ENCODE measurements around the gene SLC25A33. TPM values are rescaled to one million over a fixed set of nuclear protein-coding genes. Genes with fewer than 3 reads are reported as not detected.

The SLC25A33 gene
- polyA plus RNA-seq, 2 of the 4 experiments (the other 2 are of a cell fraction): 3.1 to 4.9 TPM

DNA sequence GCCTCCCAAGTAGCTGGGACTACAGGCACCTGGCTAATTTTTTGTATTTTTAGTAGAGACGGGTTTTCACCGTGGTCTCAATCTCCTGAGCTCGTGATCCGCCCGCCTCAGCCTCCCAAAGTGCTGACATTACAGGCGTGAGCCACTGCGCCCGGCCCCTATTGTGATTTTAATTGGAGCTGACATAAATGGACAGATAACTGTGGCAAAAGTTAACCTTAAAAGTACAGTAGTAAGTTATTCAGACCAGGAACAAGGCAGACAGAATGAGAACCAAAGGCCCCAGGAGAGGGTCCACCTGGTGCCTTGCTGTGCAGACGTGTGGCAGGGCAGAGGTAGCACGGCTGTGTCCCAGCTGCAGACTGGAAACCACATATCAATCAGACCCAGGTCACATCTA, 60.5 kb downstream of the SLC25A33 start (continued):
- TF ChIP-seq NPAS2 (CRISPR knock-in tag; IDR thresholded peaks at IDR 0.05; ENCODE audit: borderline replicate concordance) (no peak), RNF2 (IDR thresholded peaks at IDR 0.05; ENCODE audit: borderline replicate concordance, low read depth) (no peak), HEYL (CRISPR knock-in tag; IDR thresholded peaks at IDR 0.05) (no peak), RARB (CRISPR knock-in tag; IDR thresholded peaks at IDR 0.05) (no peak), SREBF2 (IDR thresholded peaks at IDR 0.05) (no peak), POLR2A (IDR thresholded peaks at IDR 0.05; ENCODE audit: low read length) (no peak)

DNA sequence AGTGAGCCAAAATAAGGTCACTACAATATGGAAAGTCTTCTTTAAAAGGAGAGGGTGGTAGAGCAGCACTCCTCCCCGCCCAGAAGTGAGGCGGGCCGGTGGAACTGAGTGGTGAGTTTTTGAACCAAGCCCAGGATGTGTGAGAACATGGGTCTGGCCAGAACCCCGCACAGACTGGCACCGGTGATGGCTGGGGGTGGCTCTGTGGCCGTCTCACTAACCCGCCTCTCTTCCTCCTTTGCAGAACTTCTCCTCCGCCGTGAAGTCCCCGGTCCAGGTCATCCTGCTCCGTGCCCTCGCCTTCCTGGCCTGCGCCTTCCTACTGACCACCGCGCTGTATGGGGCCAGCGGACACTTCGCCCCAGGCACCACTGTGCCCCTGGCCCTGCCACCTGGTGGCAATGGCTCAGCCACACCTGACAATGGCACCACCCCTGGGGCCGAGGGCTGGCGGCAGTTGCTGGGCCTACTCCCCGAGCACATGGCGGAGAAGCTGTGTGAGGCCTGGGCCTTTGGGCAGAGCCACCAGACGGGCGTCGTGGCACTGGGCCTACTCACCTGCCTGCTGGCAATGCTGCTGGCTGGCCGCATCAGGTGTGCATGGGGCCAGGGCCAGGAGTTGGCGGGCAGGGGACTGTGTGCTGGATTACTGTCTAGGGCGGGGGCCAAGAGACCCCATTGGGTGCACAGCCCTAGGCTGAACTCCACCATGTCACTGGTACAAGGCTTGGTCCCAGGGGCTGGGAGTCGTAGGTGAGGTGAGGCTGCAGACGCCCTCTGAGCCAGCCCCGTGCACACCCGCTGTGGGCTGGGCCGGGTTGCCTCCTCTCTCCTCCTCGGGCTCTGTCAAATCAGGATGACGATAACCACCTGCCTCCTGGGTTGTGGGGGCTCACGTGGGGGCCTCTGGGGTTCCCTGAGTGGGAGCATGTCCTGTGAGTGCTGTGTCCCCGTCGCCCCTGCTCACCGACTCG, 61.9 kb downstream of the SLC25A33 start:
- Histone ChIP-seq H3K4me1 (no peaks in the 10 kb centered on the region), H3K27ac (no peak overlapping the region), H3K4me3 (no peak overlapping the region), H3K4me2 (no peak overlapping the region), H3K9me3 (no peaks in the 10 kb centered on the region)
- CTCF ChIA-PET: no interaction called here
- no peak for DNase-seq (ENCODE audit: low read depth in 1 of 2, low spot score in 1 of 2)
- ATAC-seq: no peak
- POLR2A ChIA-PET: no interaction called here
- no peak for FAIRE-seq
- no peak for TF ChIP-seq SMC3 (IDR thresholded peaks at IDR 0.05)
- no peak for TF ChIP-seq TP53 (CRISPR knock-in tag; IDR thresholded peaks at IDR 0.05)
- TF ChIP-seq FOSL2 (IDR thresholded peaks at IDR 0.05): no peak
- TF ChIP-seq FOSL2 (CRISPR knock-in tag; IDR thresholded peaks at IDR 0.05): no peak
- TF ChIP-seq BCL3 (IDR thresholded peaks at IDR 0.05): no peak
- no peak for TF ChIP-seq POLR2AphosphoS2 (conservative IDR thresholded peaks at IDR 0.05; ENCODE audit: low read length)
- no peak for TF ChIP-seq RARB (CRISPR knock-in tag; IDR thresholded peaks at IDR 0.05)
- TF ChIP-seq TFCP2L1 (CRISPR knock-in tag; IDR thresholded peaks at IDR 0.05): no peak
- TF ChIP-seq FOSB (CRISPR knock-in tag; IDR thresholded peaks at IDR 0.05): no peak
- no peak for TF ChIP-seq NR3C1 (IDR thresholded peaks at IDR 0.05)
- no peak for TF ChIP-seq ATOH8 (CRISPR knock-in tag; IDR thresholded peaks at IDR 0.05; ENCODE audit: low read depth)
- TF ChIP-seq, protein P1, sequence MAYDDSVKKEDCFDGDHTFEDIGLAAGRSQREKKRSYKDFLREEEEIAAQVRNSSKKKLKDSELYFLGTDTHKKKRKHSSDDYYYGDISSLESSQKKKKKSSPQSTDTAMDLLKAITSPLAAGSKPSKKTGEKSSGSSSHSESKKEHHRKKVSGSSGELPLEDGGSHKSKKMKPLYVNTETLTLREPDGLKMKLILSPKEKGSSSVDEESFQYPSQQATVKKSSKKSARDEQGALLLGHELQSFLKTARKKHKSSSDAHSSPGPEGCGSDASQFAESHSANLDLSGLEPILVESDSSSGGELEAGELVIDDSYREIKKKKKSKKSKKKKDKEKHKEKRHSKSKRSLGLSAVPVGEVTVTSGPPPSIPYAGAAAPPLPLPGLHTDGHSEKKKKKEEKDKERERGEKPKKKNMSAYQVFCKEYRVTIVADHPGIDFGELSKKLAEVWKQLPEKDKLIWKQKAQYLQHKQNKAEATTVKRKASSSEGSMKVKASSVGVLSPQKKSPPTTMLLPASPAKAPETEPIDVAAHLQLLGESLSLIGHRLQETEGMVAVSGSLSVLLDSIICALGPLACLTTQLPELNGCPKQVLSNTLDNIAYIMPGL (CRISPR knock-in tag; IDR thresholded peaks at IDR 0.05; ENCODE audit: borderline replicate concordance): no peak
- TF ChIP-seq NPAS2 (CRISPR knock-in tag; IDR thresholded peaks at IDR 0.05; ENCODE audit: borderline replicate concordance): no peak
- no peak for TF ChIP-seq JUNB (IDR thresholded peaks at IDR 0.05)
- TF ChIP-seq MYC (IDR thresholded peaks at IDR 0.05; ENCODE audit: borderline replicate concordance, low read length): no peak
- TF ChIP-seq USF2 (IDR thresholded peaks at IDR 0.05): no peak
- TF ChIP-seq NFE2L2 (conservative IDR thresholded peaks at IDR 0.05; ENCODE audit: low read length): no peak
- no peak for TF ChIP-seq KDM1A (IDR thresholded peaks at IDR 0.05; ENCODE audit: low read depth)
- no peak for TF ChIP-seq HOXA7 (CRISPR knock-in tag; IDR thresholded peaks at IDR 0.05)
- no peak for TF ChIP-seq EHMT2 (IDR thresholded peaks at IDR 0.05; ENCODE audit: low read depth)
- 91% methylated on average over 22 of the region's 39 CpGs for WGBS (ENCODE audit: missing lambda C conversion rate)

Data from A549 (cell line).